NCI-H1105 treated with DMSO at 0.1 percent for 48 hours (cell line): Measurements from ENCODE around the gene REC8.
A peak's percentile ranks its signal among the peaks of the same experiment; 100 is the strongest.
"Not testable (repeated sequence)": the region's sequence is repeated elsewhere in the genome, so short reads cannot be mapped to it uniquely, and the experiment has no call there.

Experiments
- DNase-seq: peaks from one replicate; lab custom pipeline; 2025; lab: John Stamatoyannopoulos, UW

REC8 gene

GRCh38 chr14:24203249-24203886 is 31.5 kb downstream of the REC8 start:
- not testable (repeated sequence) for DNase-seq

GRCh38 chr14:24204163-24205146 is 32.6 kb downstream of the REC8 start:
- no peak for DNase-seq

- DNase-seq = no peak
These were observed 34.6 kb downstream of the REC8 start for GRCh38 chr14:24206260-24207103.

- no peak for DNase-seq
These were observed 35.2 kb downstream of the REC8 start for GRCh38 chr14:24207104-24207551.

- DNase-seq = no peak
These were observed 35.7 kb downstream of the REC8 start for GRCh38 chr14:24207625-24208024.

- DNase-seq = no peak
These were observed 39.4 kb downstream of the REC8 start for GRCh38 chr14:24211311-24211710.

GRCh38 chr14:24212924-24213865 is 41.3 kb downstream of the REC8 start, which contains the start of gene CHMP4A:
TSS of gene CHMP4A (minus strand) at chr14:24213488. CDS start at chr14:24213439, 49 bp downstream.
- peak; percentile 98 for DNase-seq

GRCh38 chr14:24213866-24214662 is 42.2 kb downstream of the REC8 start:
- DNase-seq = no peak

GRCh38 chr14:24215495-24216344 is 43.8 kb downstream of the REC8 start, which contains the start of gene MDP1:
TSS of gene MDP1 (minus strand) at chr14:24216066. CDS start at chr14:24215955, 111 bp downstream.
- peak; percentile 88 for DNase-seq

GRCh38 chr14:24216345-24216699 is 44.4 kb downstream of the REC8 start:
- peak; percentile 33 for DNase-seq

- DNase-seq = not testable (repeated sequence)
These were observed 45.0 kb downstream of the REC8 start for GRCh38 chr14:24216876-24217275.

GRCh38 chr14:24219080-24219479 is 47.2 kb downstream of the REC8 start:
- DNase-seq = no peak

GRCh38 chr14:24219521-24219920 is 47.6 kb downstream of the REC8 start:
- DNase-seq = no peak

GRCh38 chr14:24222987-24223386 is 51.1 kb downstream of the REC8 start:
- DNase-seq = not testable (repeated sequence)

- no peak for DNase-seq
These were observed 52.8 kb downstream of the REC8 start for GRCh38 chr14:24224618-24225071.

- DNase-seq = no peak
These were observed 54.6 kb downstream of the REC8 start for GRCh38 chr14:24226473-24226872.

GRCh38 chr14:24228902-24229301 is 57.0 kb downstream of the REC8 start:
- no peak for DNase-seq
